ENCODE results near the gene IKBKE. TPM values are rescaled to one million over a fixed set of nuclear protein-coding genes. Genes with fewer than 3 reads are reported as not detected.

IKBKE gene
- total and polyA plus RNA-seq, 9 donors = 0.86 to 3.9 (median 2.3) TPM

GRCh38 chr1:206511362-206512057, 41.2 kb downstream of the IKBKE start:
- H3K4me3 ChIP-seq = no peak overlapping the region
- 63 to 78% (median 66%) methylated on average over 14 of the region's 14 CpGs for WGBS, 3 donors
- intact Hi-C loops (cut with DNase I) = no loop called here
- H3K36me3 ChIP-seq = no peaks in the 10 kb centered on the region
- H3K4me1 ChIP-seq (ENCODE audit: insufficient read depth) = peaks cover 8% of the 10 kb centered on the region
- H3K27me3 ChIP-seq = no peaks in the 10 kb centered on the region
- H3K27ac ChIP-seq = no peak overlapping the region
- DNase-seq = no peak
- TF ChIP-seq EP300 (IDR thresholded peaks at IDR 0.05) = no peak
- TF ChIP-seq POLR2A (IDR thresholded peaks at IDR 0.05) = no peak
- TF ChIP-seq CTCF (IDR thresholded peaks at IDR 0.05) = no peak
- H3K9me3 ChIP-seq = no peaks in the 10 kb centered on the region

- Histone ChIP-seq H3K4me3 (no peak overlapping the region), H3K4me1 (ENCODE audit: insufficient read depth) (peaks cover 8% of the 10 kb centered on the region), H3K36me3 (no peaks in the 10 kb centered on the region), H3K9me3 (no peaks in the 10 kb centered on the region), H3K27ac (no peak overlapping the region), H3K27me3 (no peaks in the 10 kb centered on the region)
- TF ChIP-seq EP300 (IDR thresholded peaks at IDR 0.05) (no peak), POLR2A (IDR thresholded peaks at IDR 0.05) (no peak), CTCF (IDR thresholded peaks at IDR 0.05) (no peak)
- 44 to 47% (median 47%) methylated on average over 14 of the region's 14 CpGs for WGBS, 3 donors
- DNase-seq = no peak
- intact Hi-C loops (cut with DNase I) = no loop called here
Measured at GRCh38 chr1:206512058-206512850, 42.0 kb downstream of the IKBKE start.

- Histone ChIP-seq H3K4me3 (no peak overlapping the region), H3K9me3 (no peaks in the 10 kb centered on the region), H3K27me3 (no peaks in the 10 kb centered on the region), H3K27ac (no peak overlapping the region), H3K36me3 (no peaks in the 10 kb centered on the region), H3K4me1 (ENCODE audit: insufficient read depth) (peaks cover 7% of the 10 kb centered on the region)
- no peak for TF ChIP-seq EP300 (IDR thresholded peaks at IDR 0.05)
- no peak for TF ChIP-seq CTCF (IDR thresholded peaks at IDR 0.05)
- no peak for TF ChIP-seq POLR2A (IDR thresholded peaks at IDR 0.05)
- DNase-seq = peak in 1 of 5 donors; percentile 34
- intact Hi-C loops (cut with DNase I) = no loop called here
- 88 to 91% (median 88%) methylated on average over 4 of the region's 4 CpGs for WGBS, 3 donors
Measured at GRCh38 chr1:206512851-206513180, 42.5 kb downstream of the IKBKE start.

- H3K4me1 ChIP-seq (ENCODE audit: insufficient read depth) = peaks cover 7% of the 10 kb centered on the region
- no peak overlapping the region for H3K4me3 ChIP-seq
- DNase-seq = peak; percentile 76 to 84 (median 81)
- H3K27ac ChIP-seq = no peak overlapping the region
- TF ChIP-seq POLR2A (IDR thresholded peaks at IDR 0.05) (no peak), EP300 (IDR thresholded peaks at IDR 0.05) (no peak), CTCF (IDR thresholded peaks at IDR 0.05) (no peak)
- intact Hi-C loops (cut with DNase I) = no loop called here
- WGBS, 3 donors = 18 to 20% (median 19%) methylated on average over 11 of the region's 11 CpGs
- H3K36me3 ChIP-seq = no peaks in the 10 kb centered on the region
- H3K27me3 ChIP-seq = no peaks in the 10 kb centered on the region
- H3K9me3 ChIP-seq = no peaks in the 10 kb centered on the region
Measured at GRCh38 chr1:206513312-206514111, 43.2 kb downstream of the IKBKE start.
